Stimulated activated naive CD4-positive, alpha-beta T cell (primary cell): Measurements from ENCODE around the gene RBM7.
A peak's percentile ranks its signal among the peaks of the same experiment; 100 is the strongest.

Experiments
- DNase-seq, 6 experiments: peaks; one replicate each; lab custom pipeline; 2025; lab: John Stamatoyannopoulos, UW

The RBM7 gene

DNA sequence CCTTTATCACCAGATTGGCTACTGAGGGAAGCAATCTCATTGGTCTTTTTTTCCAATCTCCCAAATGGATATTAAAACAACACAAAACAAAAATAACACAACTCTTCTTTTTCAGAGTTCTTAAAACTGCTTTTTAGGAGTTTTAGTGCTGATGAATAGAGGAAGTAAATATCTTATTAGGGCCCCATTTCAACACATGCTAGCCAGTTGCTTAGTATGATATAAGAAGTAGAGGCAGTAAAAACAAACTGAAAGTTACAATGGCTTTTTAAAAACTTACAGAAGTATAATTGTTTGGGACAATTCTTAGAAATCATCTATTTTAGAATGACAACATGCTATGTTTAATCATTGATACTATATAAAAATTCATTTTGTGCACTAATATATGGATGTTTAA is 3.5 kb upstream of the RBM7 start:
- DNase-seq: no peak

- DNase-seq: no peak
Observed at GRCh38 chr11:114397349-114397982, 3.0 kb upstream of the RBM7 start.

DNA sequence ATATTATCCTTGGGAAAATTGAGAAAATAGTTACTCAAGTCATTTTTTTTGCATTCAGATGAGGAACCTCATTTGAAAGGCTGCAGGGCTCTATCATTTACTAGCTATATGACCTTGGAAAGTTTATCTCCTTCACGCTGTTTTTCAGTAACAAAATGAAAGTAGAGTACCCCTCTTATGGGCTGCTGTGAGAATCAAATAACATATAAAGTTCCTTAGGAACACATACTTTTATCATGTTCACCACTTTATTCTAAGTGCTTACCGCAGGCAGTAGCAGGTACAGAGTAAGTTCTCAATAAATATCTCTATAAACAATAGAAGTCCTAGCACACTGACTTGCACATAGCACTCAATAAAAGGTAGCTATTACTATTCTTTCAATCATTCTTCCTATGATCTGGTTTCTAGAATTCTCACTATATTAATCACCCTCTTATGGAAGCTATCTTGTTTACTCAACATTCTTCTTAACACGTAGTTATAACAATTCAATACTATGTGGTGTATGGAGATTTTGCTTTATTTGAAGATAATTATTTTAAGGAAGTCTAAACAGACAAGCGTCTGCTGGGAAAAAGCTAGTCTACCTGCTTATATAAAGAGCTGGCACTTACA is 2.1 kb upstream of the RBM7 start:
- DNase-seq: no peak

DNA sequence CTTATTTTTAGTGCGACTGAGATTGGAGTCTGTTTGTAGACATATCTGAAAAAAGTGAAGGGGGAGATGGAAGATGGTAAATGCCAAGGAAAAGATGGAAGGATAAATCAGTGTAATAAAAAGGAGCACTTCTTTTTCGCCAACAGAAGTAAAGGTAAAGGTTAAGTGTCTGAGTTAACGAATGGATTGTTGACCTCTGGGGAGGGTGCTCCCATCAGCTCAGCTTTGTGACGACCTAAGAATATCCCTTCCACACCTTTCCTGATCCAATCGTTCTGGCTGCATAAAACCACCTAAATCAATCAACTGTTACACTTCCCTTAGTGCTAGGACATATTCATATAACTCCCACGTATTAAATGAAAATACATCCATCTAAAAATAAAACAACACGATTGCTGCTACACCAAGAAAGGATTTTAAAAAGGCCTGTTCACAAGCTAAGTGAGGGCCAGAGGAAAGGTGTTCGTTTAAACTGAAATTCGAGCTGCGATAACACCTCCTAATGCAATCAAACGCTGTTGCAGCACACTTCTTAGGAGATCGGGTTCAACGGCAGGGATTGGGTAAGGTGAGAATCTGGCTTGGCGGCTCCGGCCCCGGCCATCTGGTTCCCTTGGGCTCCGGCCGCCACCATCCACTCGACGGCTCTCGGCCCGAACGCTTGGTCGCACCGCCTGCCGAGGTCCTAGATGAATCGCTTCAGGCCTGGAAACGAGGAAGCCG is 813 bp upstream of the RBM7 start:
- DNase-seq: peak in 1 of 6 experiments; percentile 20

DNA sequence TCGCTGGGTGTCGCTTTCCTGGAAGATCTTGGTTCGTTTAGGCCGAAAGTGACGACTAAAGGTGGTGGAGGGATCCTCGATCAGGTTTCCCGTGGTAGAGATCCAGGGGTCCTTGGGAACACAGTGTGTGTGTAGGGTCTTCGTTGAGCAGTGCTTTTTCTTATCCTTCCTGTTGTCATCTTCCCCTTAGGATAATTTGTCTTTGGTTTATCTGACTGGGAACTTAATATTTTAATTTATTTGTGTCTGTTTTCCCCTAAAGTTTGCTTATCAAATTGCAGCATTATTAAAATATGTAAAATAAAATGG is 403 bp downstream of the RBM7 start:
- no peak for DNase-seq

DNA sequence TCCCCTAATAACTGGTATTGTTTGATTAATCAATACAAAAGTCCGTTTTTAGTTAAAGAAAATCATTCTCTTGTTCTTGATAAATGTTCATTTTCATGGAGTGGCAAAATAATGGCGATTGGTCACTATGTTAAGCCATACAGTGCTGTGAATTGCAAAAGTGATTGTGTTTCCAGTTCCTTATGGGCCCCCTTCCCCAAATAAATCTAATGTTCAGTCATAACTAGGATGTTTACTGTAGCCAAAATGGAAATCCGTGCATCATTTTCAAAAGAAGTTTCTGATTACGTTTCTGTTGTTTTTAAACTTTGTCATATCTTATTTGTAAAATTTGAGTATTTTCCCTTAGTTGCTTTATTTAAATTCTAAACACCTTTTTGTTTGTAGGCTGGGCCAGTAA is 845 bp downstream of the RBM7 start:
- no peak for DNase-seq

- no peak for DNase-seq
Observed at GRCh38 chr11:114412946-114413345, 12.5 kb downstream of the RBM7 start.

DNA sequence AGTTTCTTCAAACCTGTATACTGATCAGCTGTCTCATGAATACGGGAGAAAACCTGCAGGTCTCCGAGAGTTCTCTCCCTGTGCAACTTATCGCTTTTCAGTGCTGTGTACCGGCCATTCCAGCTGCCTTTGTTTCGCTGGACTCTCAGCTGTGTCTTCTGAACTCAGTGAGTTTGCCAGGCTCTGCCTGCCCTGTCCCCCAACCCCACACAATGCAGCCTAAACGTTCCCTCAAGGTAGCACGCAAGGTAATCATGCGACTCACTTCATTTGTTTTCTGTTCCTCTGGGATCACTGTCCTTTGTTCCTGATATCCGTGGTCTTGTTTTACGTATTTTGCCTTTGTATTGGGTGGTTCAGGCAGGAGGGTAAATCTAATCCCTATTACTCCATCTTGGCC is 13.5 kb downstream of the RBM7 start:
- no peak for DNase-seq

DNA sequence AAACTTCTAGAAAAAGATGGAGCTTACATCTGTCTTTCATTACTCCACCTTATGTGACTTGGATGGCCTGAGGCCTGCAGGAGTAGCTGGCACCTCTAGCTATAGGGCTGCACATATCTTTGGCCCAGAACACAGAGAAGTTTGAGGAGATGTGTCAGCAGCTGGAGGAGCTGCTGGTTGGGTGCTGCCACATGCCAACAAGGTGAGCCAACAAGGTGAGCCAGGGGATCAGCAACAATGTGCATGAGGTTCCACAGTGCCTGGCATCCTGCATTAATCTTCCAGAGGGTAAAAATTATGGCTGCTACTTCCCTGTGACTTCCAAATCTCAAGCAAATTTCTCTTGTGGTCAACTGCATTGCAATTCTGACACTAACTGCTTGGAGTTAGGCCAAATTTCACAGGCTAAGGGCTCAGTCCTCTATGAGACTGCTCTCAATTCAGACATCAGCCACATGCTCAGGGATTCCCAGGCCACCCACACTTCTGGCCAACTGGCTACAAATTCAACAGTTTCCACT is 16.0 kb downstream of the RBM7 start:
- no peak for DNase-seq

- no peak for DNase-seq
Observed at GRCh38 chr11:114426280-114426679, 25.8 kb downstream of the RBM7 start.

DNA sequence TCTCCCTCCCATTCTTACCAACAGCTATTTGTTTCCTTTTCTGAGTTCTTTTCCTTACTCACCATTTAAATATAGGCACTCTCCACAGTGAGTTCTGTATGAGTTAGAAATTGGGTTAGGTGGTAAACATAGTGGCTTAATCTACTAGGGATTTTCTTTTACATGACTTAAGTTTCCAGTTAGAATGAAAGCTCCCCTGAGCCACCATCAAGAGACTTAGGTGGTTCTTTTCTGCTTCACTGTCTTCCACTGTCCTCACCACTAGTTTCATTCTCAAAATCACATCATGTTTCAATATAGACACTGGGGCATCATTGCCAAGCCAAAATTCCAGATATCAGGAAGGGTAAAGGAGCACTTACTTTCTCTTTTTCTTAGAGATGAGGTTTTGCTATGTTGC is 29.8 kb downstream of the RBM7 start:
- no peak for DNase-seq

- no peak for DNase-seq
Observed at GRCh38 chr11:114432893-114433292, 32.4 kb downstream of the RBM7 start.

DNA sequence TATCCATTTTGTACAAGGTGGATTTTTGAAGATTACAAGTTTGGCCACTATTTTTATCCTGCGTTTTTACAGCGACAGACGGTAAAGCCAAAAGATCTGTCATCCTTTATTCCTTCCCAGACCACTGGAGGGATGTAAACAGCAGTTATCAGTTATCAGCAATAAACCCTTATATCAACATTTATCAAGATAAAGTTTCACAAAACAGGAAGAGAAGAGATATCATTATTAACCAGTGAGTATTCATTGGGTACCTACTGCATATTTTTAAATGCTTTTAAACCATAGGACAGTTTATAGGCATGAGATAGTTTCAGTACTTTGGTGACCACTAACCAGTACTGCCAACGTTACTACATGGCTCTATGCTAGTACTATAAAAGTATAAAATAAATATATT is 32.9 kb downstream of the RBM7 start:
- DNase-seq: no peak

DNA sequence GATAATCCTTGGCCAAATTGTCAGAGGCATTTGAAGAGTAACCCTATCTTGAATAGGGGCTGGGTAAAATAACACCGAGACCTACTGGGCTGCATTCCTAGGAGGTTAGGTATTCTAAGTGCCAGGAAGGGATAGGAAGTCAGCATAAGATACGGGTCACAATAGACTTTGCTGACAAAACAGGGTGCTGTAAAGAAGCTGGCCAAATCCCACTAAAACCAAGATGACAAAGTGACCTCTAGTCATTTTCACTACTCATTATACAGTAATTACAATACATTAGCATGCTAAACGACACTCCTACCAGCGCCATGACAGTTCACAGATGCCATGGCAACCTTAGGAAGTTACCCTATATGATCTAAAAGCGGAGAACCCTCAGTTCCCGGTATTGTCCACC is 37.8 kb downstream of the RBM7 start:
- DNase-seq: no peak

DNA sequence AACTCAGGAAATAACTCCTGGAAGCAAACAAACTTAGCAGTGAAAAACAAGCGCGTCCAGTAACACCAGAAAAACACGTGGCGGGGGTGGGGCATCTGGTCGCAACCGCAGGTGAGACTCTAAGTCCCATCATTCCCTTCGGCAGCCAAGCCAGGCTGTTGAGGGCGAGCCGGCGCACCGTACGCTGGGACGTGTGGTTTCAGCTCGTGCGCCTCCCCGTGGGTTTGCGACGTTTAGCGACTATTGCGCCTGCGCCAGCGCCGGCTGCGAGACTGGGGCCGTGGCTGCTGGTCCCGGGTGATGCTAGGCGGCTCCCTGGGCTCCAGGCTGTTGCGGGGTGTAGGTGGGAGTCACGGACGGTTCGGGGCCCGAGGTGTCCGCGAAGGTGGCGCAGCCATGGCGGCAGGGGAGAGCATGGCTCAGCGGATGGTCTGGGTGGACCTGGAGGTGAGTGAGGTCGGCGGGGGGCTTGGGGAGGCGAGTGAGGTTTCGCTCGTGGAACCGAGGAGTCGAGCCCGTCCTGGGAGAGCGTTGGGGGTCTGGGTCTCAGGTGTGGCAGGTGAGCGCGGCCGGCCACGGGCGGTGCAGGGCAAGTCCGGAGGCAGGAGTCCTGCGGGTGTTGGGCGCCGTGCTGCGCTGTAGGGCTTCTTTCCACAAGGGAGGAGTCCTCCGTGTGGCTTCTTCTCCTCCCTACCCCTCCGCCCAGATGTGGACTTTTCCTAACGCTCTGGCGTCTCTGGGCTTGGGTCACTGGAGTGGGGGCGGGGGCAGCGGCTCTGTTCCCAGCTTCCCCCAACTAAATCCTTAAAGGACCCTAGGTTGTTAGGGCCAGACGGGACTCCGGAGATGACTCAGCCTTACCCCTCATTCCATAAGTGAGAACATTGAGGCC is 39.0 kb downstream of the RBM7 start, which contains the start of gene REXO2:
REXO2 (plus strand) TSS at position 239 of the 892 bp plus-strand sequence; CDS start at position 301, 62 bp downstream.
- DNase-seq: peak; percentile 87 to 91 (median 90)

DNA sequence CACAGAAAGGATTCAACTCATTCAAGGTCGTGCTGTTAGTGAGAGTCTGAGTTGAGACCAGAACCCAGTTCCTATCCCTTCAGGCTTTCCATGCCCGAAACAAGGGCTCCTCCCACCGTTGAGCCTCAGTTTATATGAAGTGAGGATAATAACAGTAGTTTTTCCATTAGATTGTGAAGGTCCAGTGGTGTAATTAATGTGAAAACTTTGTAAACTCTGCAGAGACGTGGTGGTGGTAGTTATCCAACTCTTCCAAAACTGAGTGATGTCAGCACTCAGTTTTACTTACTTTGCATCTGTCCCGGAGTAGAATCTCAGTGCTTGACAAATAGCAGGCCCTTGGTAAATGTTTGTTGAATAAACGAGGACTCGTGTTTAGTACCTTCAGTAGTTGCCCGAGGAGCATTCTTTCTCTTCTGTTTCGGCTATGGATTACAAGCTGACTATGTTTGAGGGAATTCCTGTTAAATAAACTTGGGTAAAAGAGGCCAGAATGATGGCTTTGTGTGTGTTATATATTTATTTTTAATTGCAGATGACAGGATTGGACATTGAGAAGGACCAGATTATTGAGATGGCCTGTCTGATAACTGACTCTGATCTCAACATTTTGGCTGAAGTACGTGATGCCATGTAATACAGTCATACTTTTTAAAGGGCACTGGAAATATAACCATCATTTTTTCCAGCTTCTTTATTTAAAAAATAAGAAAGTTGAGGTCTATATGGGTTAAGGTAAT is 39.8 kb downstream of the RBM7 start:
- DNase-seq: no peak

GRCh38 chr11:114440971-114441763 is 40.7 kb downstream of the RBM7 start:
- DNase-seq: no peak

DNA sequence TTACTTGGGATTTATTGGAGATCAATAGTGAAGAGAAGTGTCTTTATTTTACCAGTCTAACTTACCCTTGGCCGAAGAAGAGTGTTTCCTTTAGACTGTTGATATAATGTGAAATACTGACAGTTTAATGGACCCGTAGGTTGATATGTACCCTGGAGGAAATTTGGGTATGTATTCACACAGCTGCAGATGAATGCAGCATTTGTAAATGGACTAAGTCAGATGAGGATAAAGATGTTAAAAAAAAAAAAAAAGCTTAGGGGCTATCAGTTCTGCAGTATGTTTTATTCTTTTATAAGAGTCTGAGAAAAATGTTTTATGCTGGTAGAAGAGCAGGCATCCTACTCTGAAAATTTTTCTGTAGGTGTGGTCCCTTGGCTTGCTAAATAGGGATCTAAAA is 41.5 kb downstream of the RBM7 start:
- no peak for DNase-seq

- no peak for DNase-seq
Observed at GRCh38 chr11:114442536-114442935, 42.1 kb downstream of the RBM7 start.

DNA sequence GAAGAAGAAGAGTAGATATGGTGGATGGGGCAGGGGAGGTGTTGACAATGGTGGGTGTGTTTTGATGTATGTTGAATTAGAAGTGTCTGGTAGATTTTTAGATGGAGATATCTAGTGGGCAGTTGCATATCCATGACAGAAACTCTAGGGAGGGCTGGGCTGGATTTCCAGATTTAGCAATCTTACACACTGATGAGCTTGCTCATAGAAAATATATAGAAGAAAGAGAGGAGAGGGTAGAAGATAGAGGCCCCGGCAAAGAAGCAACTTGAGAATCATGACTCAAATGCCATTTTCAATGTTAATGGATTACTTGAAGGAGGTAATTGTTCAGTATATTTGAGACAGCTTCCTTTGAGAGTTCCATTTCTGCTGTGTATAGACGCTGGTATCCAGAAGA is 47.0 kb downstream of the RBM7 start:
- no peak for DNase-seq

GRCh38 chr11:114447892-114448291 is 47.4 kb downstream of the RBM7 start:
- DNase-seq: no peak
